Measurements from ENCODE around the gene PTPRT.

PTPRT gene

DNA sequence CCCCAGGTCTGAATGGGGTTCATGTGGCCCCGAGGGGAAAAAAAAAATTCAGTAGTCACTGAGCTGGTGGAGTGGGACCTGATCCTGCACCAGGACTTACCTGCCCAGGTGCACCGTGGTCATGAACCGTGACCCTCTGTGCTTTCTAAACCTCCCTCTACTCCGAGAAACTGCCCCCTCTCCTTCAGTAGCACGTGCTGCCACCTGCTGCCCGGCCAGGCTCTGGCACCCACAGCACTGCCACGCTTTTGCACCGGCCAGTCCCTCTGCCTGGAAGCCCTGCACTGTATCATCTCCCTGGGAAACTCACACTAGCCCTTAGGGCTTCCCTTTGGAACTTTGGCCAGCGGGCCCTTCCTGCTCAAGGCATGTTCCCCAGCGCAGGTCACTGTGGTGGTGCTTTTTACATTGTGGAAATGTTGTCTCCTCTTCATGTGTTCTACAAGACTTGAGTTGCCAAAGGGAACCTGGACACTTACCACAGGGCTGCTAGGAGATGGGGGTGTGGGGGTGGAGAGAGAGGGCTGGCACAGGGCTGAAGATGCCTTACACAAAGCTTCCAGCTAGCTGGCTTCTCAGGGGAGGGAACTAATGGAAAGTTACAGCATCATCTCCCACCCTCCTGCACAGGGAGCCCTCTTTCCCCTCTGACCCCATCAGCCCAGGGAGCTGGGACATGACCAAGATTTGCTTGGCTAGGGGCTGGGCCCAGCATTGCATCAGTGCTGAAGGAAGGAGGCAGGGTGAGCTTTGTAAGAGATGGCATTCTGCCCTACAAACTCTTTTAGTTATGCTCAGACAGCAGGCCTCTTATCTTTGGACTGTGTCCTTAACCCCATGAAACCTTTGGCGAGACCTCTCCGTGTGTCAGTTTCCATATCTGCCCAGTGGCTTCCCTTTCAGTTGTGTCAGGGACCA lies 2.5 kb upstream of the PTPRT start:
- no peaks in the 10 kb centered on the region for H3K36me3 Mint-ChIP-seq
- H3K27ac Mint-ChIP-seq = no peak overlapping the region
- no peaks in the 10 kb centered on the region for H3K9me3 Mint-ChIP-seq
- H3K4me3 Mint-ChIP-seq = no peak overlapping the region
- H3K4me1 Mint-ChIP-seq = peaks cover 4% of the 10 kb centered on the region
- ATAC-seq (no peak), DNase-seq (ENCODE audit: low spot score in 2 of 2) (no peak)

DNA sequence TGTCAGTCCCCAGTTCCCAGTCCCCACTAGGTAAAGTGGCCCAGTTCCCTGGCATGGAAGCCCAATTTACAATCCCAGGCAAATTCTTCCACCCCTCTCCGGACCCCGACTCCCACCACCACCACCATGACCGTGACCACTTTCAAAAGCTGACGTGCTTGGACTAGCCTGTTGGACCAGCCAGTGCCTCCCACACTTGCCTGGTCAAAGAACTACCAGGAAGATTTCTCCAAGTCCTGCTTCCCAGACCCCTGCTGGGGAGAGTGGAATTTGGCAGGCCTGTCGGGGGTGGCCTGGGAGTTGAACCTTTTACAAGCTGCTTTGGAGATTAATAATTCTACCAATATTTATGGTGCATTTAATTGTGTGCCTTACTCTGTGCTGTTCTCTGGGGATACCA lies 1.4 kb upstream of the PTPRT start:
- Mint-ChIP-seq H3K9me3 (no peaks in the 10 kb centered on the region), H3K27ac (no peak overlapping the region), H3K36me3 (no peaks in the 10 kb centered on the region), H3K4me3 (no peak overlapping the region), H3K4me1 (peaks cover 4% of the 10 kb centered on the region)
- no peak for ATAC-seq
- no peak for DNase-seq (ENCODE audit: low spot score in 2 of 2)

DNA sequence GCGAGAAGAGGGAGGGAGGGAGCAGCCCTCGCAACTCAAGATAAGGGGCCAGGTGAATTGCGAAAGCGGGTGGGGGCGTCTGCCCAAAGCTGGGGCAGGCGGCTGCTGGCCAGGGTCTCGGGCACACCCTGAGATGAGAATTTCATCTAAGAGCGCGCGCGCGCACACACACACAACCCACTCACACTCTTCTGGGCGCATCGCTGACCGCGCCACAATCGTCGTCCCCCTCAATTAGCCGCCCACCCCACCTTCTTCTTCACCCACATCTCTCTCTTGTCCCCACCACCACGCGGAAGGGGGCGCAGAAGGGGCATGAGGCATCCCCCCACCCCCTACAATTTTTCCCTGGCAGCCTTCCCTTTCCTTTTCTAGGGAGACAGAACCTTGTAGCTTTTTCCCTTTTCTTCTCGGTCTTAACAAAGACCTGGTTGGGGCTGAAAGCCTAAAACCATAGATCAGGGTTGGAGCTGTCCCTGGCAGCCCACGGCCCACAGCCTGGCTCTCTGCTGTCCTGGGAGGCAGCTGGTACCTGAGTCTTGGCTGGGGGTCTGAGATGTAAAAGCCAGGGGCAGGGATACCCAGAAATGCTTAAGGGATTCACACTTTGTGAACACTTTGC lies 737 bp upstream of the PTPRT start:
- Mint-ChIP-seq H3K4me3 (no peak overlapping the region), H3K4me1 (peaks cover 4% of the 10 kb centered on the region), H3K36me3 (no peaks in the 10 kb centered on the region), H3K27ac (no peak overlapping the region), H3K9me3 (no peaks in the 10 kb centered on the region)
- no peak for ATAC-seq
- DNase-seq (ENCODE audit: low spot score in 2 of 2) = no peak

DNA sequence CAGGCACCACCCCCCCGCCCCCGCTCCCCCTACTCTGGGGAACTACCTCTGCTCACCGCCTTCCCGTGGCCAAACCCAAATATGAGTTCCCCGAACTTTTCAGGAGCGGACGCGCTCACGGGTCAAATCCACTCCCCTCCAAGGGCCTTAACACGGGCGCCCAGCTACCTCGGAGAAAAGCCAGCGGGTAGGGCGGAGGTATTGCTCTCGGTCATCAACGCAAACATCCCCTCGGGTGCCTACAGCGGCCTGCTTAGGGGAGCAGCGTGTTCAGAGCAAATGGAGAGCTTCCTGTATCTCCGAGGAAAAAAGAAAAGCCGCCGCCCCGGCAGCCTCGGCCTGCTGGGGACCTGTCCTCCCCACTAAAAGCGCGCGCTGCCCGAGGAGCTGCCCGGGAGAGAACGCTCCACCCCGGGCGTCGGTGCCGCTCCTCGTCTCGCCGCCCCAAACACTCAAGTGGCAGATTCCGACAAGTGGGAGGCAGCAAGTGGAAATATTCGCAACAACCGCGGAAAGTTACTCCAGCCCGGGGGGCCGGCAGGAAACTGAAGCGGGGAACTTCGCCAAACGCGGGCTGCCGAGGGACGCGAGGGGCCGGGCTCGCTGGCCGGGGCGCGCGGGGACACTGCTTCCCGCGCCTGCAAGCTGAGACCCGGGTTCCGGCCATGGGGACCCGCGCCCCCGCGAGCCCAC lies 699 bp downstream of the PTPRT start:
- ATAC-seq (no peak), DNase-seq (ENCODE audit: low spot score in 2 of 2) (no peak)
- Mint-ChIP-seq H3K9me3 (no peaks in the 10 kb centered on the region), H3K4me1 (peaks cover 4% of the 10 kb centered on the region), H3K27ac (no peak overlapping the region), H3K36me3 (no peaks in the 10 kb centered on the region), H3K4me3 (no peak overlapping the region)

DNA sequence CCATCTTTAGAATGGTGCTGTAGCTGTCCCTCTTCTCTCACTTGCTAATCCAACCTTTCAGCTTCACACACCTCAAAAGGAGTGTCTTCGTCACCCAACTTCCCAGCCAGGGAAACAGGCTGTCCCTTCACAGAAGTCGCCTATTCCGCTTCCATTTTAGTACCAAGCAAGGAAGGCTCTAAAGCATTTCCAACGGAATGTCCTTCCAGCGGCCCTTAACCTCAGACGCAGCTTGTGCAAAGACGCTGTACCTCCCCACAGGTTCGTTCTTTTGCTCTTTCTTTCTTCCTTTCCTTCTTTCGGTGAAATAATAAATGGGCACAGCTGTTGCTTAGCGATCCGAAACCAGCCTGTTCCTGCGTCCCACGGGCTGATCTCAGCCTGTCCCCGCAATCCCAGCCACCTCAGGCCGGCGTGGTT lies 1.5 kb downstream of the PTPRT start:
- ATAC-seq = no peak
- Mint-ChIP-seq H3K4me1 (peaks cover 4% of the 10 kb centered on the region), H3K27ac (no peak overlapping the region), H3K9me3 (no peaks in the 10 kb centered on the region), H3K36me3 (no peaks in the 10 kb centered on the region), H3K4me3 (no peak overlapping the region)
- no peak for DNase-seq (ENCODE audit: low spot score in 2 of 2)

DNA sequence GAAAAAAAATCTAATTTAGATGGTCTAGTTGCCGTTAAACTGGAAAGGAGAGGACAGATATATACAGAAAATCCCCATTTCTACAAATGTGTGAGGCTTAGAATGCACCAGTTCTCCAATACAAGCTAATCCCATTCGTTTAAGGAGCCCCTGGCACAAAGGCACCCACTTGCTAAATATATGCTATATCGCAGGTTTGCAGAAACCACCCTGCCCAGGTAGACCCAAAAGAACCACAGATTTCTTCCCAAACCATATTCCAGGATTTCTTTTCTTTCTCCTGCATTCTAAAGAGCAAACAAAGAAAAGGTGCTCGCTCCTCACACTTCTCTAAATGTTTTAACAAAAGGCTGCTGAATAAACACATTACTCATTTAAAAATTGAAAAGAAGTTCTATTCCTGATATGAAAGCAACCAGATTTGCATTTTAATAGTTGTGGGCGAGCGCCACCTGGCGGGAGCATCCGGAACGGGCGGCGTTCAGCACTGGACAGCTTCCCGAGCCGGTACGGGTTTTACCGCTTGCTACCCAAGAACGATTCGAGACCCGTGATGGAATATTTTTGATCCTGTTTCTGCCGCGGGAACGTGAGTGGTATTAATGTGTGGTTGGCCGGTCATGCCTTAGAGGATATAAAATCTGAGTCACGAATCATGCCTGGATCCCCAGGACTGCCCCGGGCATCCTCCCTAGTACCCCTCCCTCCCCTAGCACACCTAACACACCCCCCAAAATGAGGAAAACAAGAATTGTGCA lies 2.1 kb downstream of the PTPRT start:
- Mint-ChIP-seq H3K4me1 (peaks cover 4% of the 10 kb centered on the region), H3K9me3 (peaks cover 3% of the 10 kb centered on the region), H3K27ac (no peak overlapping the region), H3K36me3 (no peaks in the 10 kb centered on the region), H3K4me3 (no peak overlapping the region)
- no peak for ATAC-seq
- DNase-seq (ENCODE audit: low spot score in 2 of 2) = peak; percentile 51 to 83

DNA sequence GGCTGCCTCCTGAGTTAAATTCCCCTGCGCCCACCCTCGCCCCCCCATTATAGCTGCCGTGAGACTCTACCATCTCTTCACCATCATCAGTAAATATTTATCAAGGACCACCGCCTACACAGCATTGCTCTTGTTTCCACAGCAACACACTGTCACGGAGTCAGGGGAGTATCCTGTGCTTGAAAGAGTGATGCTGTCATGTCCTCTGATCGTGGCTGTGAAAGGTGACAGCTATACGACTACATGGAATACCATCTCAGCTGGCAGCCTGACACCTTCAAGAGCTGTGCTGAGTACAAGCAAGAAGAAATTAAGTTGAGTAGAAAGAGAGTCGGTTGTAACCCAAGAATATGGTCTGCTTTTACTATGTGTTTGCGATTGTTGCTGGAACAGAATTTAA lies 3.4 kb downstream of the PTPRT start:
- H3K4me1 Mint-ChIP-seq = peaks cover 4% of the 10 kb centered on the region
- no peak overlapping the region for H3K4me3 Mint-ChIP-seq
- DNase-seq (ENCODE audit: low spot score in 2 of 2) (no peak), ATAC-seq (no peak)
- H3K36me3 Mint-ChIP-seq = no peaks in the 10 kb centered on the region
- H3K9me3 Mint-ChIP-seq = peaks cover 3% of the 10 kb centered on the region
- H3K27ac Mint-ChIP-seq = no peak overlapping the region

DNA sequence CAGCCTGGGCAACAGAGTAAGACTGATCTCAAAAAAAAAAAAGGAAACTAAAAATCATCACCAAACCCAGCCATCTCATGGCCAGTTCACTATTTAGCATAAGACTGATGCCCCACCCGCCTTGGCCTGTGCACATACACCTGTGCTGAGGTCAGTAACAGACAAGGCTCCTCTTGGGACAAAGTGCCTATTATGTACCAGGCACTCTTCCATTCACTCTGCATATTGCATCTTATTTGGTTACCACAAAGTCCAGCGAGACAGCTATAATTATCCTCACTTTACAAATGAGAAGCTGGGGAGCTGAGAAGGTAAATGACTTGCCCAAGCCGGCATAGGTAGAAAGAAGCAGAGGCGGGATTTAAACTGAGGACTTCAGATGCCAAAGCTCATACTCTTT lies 3.8 kb downstream of the PTPRT start:
- DNase-seq (ENCODE audit: low spot score in 2 of 2) (no peak), ATAC-seq (no peak)
- H3K9me3 Mint-ChIP-seq = peaks cover 3% of the 10 kb centered on the region
- no peak overlapping the region for H3K27ac Mint-ChIP-seq
- peaks cover 4% of the 10 kb centered on the region for H3K4me1 Mint-ChIP-seq
- H3K36me3 Mint-ChIP-seq = no peaks in the 10 kb centered on the region
- H3K4me3 Mint-ChIP-seq = no peak overlapping the region

DNA sequence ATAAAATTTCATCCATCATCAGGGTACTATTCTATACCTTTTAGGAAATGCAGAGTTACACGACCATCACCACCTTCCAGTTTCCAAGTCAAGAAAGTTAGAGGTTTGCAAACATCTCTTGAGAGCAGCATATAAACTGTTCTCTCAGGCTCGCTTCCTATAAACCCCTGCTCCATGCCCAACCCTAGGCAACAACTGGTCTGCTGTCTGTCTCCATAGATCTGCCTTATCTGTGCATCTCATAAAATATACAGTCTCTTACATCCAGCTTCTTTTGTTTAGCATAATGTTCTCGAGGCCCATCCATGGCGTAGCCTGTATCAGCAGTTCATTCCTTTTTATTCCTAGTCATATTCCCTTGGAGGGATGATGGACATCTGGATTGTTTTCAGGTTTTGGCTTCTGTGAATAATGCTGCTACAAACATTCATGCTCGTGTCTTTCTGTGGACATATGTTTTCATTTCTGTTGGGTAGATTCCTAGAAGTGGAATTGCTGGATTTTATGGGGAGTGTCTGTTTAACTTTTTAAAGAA lies 6.1 kb downstream of the PTPRT start:
- no peaks in the 10 kb centered on the region for H3K36me3 Mint-ChIP-seq
- H3K9me3 Mint-ChIP-seq = peaks cover 3% of the 10 kb centered on the region
- no peak overlapping the region for H3K27ac Mint-ChIP-seq
- DNase-seq (ENCODE audit: low spot score in 2 of 2) (no peak), ATAC-seq (no peak)
- H3K4me1 Mint-ChIP-seq = no peaks in the 10 kb centered on the region
- no peak overlapping the region for H3K4me3 Mint-ChIP-seq

DNA sequence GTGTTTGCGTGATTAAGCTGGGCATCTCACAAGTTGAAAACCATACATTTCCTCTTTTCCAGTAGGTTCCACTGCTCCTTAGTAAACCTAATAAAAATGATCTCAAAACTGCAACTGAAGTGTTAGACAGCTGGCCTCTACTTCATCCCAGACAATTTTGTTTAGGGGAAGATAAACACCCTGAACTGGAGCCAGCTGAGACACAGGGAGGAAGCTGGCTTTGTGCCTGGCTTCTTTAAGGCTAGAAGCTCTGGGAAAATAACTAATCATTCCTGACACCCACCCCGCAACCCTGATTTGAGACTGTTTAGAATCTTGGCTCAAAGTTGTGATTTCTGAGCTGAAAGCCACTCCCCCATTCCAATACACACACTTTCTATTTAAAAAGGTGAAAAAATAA lies 11.6 kb downstream of the PTPRT start:
- no peak overlapping the region for H3K27ac Mint-ChIP-seq
- ATAC-seq (no peak), DNase-seq (ENCODE audit: low spot score in 2 of 2) (no peak)
- no peaks in the 10 kb centered on the region for H3K4me1 Mint-ChIP-seq
- no peak overlapping the region for H3K4me3 Mint-ChIP-seq
- H3K36me3 Mint-ChIP-seq = no peaks in the 10 kb centered on the region
- H3K9me3 Mint-ChIP-seq = peaks cover 3% of the 10 kb centered on the region

DNA sequence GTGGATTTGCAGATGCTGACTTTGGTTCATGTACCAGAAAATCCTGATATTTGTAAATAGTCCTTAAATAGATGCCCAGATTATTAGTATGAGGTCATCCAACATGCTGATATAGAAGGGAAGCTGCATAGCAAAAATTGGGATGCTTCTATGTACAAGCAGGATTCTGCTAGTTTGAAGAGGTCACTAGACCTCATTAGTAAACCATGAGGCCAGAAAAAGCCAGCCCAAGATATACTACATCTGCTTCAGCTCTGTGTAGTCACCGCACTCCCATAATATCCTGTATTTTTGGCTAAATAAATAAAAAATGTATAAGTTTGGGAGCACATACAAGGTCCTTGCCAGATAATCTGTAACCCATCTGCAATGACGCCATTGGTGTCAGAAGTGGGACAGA lies 13.0 kb downstream of the PTPRT start:
- H3K4me3 Mint-ChIP-seq = no peak overlapping the region

DNA sequence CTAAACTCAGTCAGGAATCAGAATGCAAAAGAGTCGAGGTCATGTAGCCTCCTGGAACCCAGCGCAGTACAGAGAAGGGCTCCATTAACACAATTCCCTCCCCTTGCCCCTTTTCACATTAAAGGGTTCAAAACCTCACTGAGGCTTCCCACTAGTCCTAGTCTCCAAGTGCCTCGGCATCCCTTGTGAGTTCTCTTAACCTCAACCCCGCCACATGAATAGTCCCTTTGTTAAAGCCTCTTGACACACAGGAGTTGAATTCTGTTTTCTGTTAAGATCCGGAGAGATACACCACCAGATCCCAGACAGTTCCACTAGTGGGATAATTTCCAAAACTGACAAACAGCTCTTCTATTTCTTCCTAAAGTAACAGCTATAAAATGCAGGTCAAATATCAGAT lies 17.8 kb downstream of the PTPRT start:
- Mint-ChIP-seq H3K36me3 (no peaks in the 10 kb centered on the region), H3K27ac (no peak overlapping the region), H3K9me3 (no peaks in the 10 kb centered on the region), H3K4me1 (no peaks in the 10 kb centered on the region), H3K4me3 (no peak overlapping the region)
- no peak for ATAC-seq
- no peak for DNase-seq (ENCODE audit: low spot score in 2 of 2)

More for the DNA sequence above, 13.0 kb downstream of the PTPRT start:
- Mint-ChIP-seq H3K4me1 (no peaks in the 10 kb centered on the region), H3K9me3 (no peaks in the 10 kb centered on the region), H3K27ac (no peak overlapping the region), H3K36me3 (no peaks in the 10 kb centered on the region)
- ATAC-seq (no peak), DNase-seq (ENCODE audit: low spot score in 2 of 2) (no peak)

DNA sequence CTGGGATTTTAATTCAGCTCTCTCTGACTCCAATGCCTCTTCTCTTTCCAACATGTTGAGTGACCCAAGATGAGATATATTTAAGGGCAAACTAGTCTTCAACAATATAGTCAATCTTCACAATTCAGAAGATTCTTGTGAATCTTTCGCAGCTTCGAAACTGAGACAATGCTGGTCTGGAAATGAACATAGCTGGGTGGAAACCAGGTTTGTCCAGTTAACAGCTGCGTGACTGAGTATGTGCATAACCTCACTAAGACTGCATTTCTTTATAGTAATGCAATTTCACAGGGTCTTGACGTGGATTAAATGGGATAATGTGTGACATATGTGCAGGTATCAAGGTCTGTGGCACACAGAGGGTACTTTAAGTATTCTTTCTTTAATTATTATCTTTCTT lies 18.9 kb downstream of the PTPRT start:
- H3K4me3 Mint-ChIP-seq = no peak overlapping the region
- no peaks in the 10 kb centered on the region for H3K36me3 Mint-ChIP-seq
- H3K4me1 Mint-ChIP-seq = no peaks in the 10 kb centered on the region
- ATAC-seq (no peak), DNase-seq (ENCODE audit: low spot score in 2 of 2) (no peak)
- H3K27ac Mint-ChIP-seq = no peak overlapping the region
- no peaks in the 10 kb centered on the region for H3K9me3 Mint-ChIP-seq

DNA sequence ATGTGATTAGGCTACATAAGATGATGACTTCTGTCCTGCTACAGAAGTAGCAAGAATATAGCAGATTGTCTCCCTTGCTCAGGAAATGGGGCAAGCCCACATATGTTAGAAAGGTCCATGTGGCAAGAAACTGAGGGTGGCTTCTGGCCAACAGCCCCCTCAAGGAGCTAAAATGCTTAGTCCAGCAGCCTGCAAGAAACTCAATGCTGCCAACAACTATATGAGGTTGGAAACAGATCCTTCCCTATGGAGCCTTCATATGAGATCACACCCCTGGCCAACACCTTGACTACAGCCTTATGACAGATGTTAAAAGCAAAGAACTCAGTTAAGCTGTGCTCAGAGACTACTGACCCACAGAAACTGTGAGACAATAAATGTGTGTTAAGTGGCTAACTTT lies 22.1 kb downstream of the PTPRT start:
- no peaks in the 10 kb centered on the region for H3K4me1 Mint-ChIP-seq
- H3K27ac Mint-ChIP-seq = no peak overlapping the region
- no peaks in the 10 kb centered on the region for H3K36me3 Mint-ChIP-seq
- H3K9me3 Mint-ChIP-seq = peaks cover 3% of the 10 kb centered on the region
- DNase-seq (ENCODE audit: low spot score in 2 of 2) (no peak), ATAC-seq (no peak)
- no peak overlapping the region for H3K4me3 Mint-ChIP-seq

DNA sequence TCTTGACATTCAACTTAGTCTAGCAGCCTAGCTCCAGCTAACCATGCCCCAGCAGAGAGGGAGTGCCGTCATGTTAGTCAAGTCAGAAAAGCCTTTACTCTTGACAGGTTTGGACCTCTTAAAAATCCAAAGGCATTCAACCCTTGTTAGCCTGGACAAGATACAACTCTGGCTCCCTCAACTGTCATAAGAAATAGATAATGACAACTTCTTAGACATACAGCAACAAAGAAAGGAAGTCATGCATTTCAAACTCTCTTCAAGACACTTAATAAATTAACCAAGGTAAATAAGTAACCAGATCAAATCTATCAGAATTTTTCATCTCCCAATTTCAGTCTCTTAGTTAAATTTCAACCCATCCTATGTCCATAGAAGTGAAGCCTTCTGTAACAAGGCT lies 22.7 kb downstream of the PTPRT start:
- Mint-ChIP-seq H3K4me1 (no peaks in the 10 kb centered on the region), H3K36me3 (no peaks in the 10 kb centered on the region), H3K4me3 (no peak overlapping the region), H3K9me3 (peaks cover 3% of the 10 kb centered on the region), H3K27ac (no peak overlapping the region)
- ATAC-seq (no peak), DNase-seq (ENCODE audit: low spot score in 2 of 2) (no peak)

Measured in stimulated activated effector memory CD8-positive, alpha-beta T cell treated with anti-CD3 and anti-CD28 coated beads, Interleukin-12 subunit alpha, Interleukin-12 subunit beta, amount 100 ng/mL, for 72 hours (primary cell).